Measurements from ENCODE around the gene PNPLA1. TPM values are rescaled to one million over a fixed set of nuclear protein-coding genes. Genes with fewer than 3 reads are reported as not detected.

Gene PNPLA1
- total RNA-seq, 1 donor from 2014 or later: not detected

GRCh38 chr6:36242626-36243025, 27.2 kb upstream of the PNPLA1 start:
- no peak overlapping the region for H3K4me3 ChIP-seq
- H3K27ac ChIP-seq: no peak overlapping the region
- no peak for TF ChIP-seq CTCF (IDR thresholded peaks at IDR 0.05)
- H3K27me3 ChIP-seq: no peaks in the 10 kb centered on the region
- intact Hi-C loops (cut with DNase I): no loop called here
- no peaks in the 10 kb centered on the region for H3K9me3 ChIP-seq
- no peak for DNase-seq (ENCODE audit: low spot score in 2 of 2)
- H3K4me1 ChIP-seq: no peaks in the 10 kb centered on the region
- H3K36me3 ChIP-seq: no peaks in the 10 kb centered on the region

- Histone ChIP-seq H3K27ac (no peak overlapping the region), H3K4me3 (no peak overlapping the region), H3K4me1 (no peaks in the 10 kb centered on the region), H3K9me3 (no peaks in the 10 kb centered on the region), H3K27me3 (no peaks in the 10 kb centered on the region), H3K36me3 (no peaks in the 10 kb centered on the region)
- DNase-seq (ENCODE audit: low spot score in 2 of 2): peak in 1 of 2 donors; percentile 13
- intact Hi-C loops (cut with DNase I): no loop called here
- TF ChIP-seq CTCF (IDR thresholded peaks at IDR 0.05): no peak
Observed at GRCh38 chr6:36243562-36244212, 26.2 kb upstream of the PNPLA1 start.

GRCh38 chr6:36244641-36245280, 25.1 kb upstream of the PNPLA1 start:
- intact Hi-C loops (cut with DNase I): no loop called here
- Histone ChIP-seq H3K27me3 (no peaks in the 10 kb centered on the region), H3K27ac (no peak overlapping the region), H3K9me3 (no peaks in the 10 kb centered on the region), H3K36me3 (no peaks in the 10 kb centered on the region), H3K4me3 (no peak overlapping the region), H3K4me1 (no peaks in the 10 kb centered on the region)
- no peak for TF ChIP-seq CTCF (IDR thresholded peaks at IDR 0.05)
- DNase-seq (ENCODE audit: low spot score in 2 of 2): peak in 1 of 2 donors; percentile 27

GRCh38 chr6:36245572-36246061, 24.2 kb upstream of the PNPLA1 start:
- Histone ChIP-seq H3K36me3 (no peaks in the 10 kb centered on the region), H3K4me1 (no peaks in the 10 kb centered on the region), H3K27ac (no peak overlapping the region), H3K9me3 (no peaks in the 10 kb centered on the region), H3K4me3 (no peak overlapping the region), H3K27me3 (no peaks in the 10 kb centered on the region)
- peak in 1 of 2 donors; percentile 28 for DNase-seq (ENCODE audit: low spot score in 2 of 2)
- TF ChIP-seq CTCF (IDR thresholded peaks at IDR 0.05): no peak
- intact Hi-C loops (cut with DNase I): no loop called here

GRCh38 chr6:36246506-36247268, 23.2 kb upstream of the PNPLA1 start:
- no peaks in the 10 kb centered on the region for H3K4me1 ChIP-seq
- no peaks in the 10 kb centered on the region for H3K36me3 ChIP-seq
- H3K27ac ChIP-seq: no peak overlapping the region
- no peaks in the 10 kb centered on the region for H3K9me3 ChIP-seq
- H3K4me3 ChIP-seq: no peak overlapping the region
- no peak for DNase-seq (ENCODE audit: low spot score in 2 of 2)
- H3K27me3 ChIP-seq: no peaks in the 10 kb centered on the region
- TF ChIP-seq CTCF (IDR thresholded peaks at IDR 0.05): no peak
- intact Hi-C loops (cut with DNase I): no loop called here
